Measurements from ENCODE around the gene PNMA1.
A peak's percentile ranks its signal among the peaks of the same experiment; 100 is the strongest.

PNMA1 gene

DNA sequence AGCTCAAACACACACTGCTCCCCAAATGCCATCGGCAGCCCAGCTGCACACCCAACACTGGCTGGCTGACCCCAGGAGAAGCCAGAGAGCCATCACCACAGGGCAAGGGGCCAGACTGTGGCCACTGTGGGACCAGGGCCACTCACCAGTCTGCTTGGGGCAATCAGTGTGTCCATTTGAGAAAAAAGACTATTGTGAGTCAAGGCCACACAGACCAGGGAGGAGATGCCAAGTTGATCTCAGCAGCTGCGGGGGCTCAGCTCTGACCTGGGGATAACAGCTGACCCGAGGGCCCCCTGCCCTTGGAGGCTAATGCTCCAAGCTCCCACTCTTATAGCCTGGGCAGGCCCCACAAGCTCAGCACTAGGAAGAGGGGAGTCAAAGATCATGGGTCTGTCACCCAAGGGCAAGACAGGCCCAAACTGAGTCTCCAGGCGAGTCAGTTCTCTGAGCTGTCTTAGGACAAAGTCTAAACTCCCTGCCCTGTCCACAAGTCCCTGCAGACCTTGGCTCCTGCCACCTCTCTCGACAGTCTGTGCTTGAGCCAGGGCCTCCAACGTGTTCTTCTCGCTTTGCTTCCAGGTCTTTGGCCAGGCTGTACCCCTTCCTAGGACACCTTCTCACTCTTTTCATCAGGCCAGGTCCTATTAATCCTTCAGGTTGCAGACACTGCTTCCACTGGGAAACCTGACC is 30.1 kb upstream of the PNMA1 start:
- no peak for DNase-seq (ENCODE audit: low spot score)
- TF ChIP-seq, protein P1, sequence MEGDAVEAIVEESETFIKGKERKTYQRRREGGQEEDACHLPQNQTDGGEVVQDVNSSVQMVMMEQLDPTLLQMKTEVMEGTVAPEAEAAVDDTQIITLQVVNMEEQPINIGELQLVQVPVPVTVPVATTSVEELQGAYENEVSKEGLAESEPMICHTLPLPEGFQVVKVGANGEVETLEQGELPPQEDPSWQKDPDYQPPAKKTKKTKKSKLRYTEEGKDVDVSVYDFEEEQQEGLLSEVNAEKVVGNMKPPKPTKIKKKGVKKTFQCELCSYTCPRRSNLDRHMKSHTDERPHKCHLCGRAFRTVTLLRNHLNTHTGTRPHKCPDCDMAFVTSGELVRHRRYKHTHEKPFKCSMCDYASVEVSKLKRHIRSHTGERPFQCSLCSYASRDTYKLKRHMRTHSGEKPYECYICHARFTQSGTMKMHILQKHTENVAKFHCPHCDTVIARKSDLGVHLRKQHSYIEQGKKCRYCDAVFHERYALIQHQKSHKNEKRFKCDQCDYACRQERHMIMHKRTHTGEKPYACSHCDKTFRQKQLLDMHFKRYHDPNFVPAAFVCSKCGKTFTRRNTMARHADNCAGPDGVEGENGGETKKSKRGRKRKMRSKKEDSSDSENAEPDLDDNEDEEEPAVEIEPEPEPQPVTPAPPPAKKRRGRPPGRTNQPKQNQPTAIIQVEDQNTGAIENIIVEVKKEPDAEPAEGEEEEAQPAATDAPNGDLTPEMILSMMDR (IDR thresholded peaks at IDR 0.05; ENCODE audit: extremely low read depth, missing control alignments), result no peak

DNA sequence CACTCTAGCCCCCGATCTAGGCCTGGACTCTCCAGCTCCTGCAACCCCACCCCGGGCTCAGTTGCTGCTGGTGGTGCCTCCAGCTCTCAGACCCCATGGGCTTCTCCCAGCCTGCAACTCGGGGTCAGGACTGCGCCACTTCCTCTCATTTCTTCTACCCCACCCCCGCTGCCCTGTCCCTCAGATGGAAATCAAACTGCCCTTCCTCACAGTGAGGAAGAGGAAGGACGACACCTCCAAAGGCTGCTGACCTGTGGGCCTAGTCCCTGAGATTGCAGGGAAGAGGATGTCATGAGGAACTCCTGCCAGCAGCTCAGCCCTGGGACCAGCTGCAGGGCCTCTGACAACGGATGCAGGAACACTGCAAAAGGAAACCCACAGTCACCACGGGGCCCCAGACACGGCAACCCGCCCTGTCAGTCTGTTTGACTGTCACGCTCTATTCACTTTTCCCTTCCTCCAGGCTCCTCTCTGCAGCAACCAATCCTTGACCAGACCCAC is 29.3 kb upstream of the PNMA1 start:
- TF ChIP-seq, protein P1 (IDR thresholded peaks at IDR 0.05; ENCODE audit: extremely low read depth, missing control alignments), result no peak
- DNase-seq (ENCODE audit: low spot score), result peak; percentile 58

DNA sequence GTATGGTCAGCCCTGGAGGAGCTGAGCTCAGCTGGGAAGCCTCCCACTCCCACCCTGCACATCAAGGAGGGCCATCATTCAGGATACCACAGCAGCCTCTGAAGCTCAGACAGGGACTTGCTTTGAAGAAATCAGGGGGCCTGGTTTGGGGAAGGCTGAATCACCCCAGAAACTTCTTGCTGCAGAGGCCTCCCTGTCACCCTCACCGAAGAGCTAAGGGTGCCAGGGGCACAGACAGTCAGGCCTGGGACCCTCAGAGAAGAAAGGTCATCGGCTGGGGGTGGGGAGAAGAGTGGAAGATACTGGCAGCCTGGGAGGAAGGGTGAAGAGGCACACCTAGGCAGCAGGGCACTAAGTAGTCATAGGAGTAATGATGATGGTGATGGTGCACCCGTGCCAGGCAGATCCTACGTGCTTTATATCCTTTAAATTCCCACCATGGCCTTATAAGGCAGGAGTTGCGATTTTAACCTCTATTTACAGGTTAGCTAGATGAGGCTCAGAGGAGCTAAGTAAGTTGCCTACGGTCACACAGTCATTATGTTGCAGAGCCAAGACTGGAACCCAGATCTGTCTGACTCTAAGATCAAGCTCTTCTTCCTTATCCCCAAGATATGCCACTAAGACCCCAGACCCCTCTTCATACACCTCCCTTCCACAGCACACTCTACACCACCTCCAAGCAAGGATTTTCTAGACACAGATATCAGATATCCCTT is 28.5 kb upstream of the PNMA1 start:
- TF ChIP-seq, protein P1 (IDR thresholded peaks at IDR 0.05; ENCODE audit: extremely low read depth, missing control alignments), result no peak
- no peak for DNase-seq (ENCODE audit: low spot score)

DNA sequence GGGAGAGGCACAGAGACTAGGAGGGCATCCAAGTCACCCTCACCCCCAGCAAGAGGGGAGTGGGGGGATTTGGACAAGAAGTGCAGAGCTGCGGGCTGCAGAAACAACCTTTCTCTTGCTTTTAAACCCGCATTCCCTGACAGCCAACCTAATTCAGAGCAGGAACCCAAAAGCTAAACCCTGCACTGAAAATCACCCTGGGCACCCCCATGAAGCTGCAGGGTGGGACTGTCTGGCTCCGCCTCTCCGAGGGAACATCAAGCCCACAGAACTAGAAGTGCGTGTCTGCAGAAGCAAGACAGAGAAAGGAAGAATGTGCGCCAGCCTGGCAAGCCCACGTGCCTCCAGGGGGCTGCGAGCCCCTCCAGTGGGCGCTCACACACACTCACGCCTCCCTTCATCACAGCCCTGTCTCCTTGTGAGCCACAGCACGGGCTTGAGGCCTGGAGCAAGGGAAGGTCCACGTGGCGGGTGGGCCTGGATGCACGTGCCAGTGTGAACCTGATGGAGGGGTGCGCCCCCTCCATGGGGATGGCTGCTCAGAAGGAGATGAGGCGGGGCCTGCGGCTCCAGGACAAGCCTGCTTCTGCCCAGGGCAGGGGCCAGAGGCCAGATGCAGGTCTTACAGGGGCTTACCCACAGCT is 27.8 kb upstream of the PNMA1 start:
- no peak for DNase-seq (ENCODE audit: low spot score)
- TF ChIP-seq, protein P1 (IDR thresholded peaks at IDR 0.05; ENCODE audit: extremely low read depth, missing control alignments), result no peak

DNA sequence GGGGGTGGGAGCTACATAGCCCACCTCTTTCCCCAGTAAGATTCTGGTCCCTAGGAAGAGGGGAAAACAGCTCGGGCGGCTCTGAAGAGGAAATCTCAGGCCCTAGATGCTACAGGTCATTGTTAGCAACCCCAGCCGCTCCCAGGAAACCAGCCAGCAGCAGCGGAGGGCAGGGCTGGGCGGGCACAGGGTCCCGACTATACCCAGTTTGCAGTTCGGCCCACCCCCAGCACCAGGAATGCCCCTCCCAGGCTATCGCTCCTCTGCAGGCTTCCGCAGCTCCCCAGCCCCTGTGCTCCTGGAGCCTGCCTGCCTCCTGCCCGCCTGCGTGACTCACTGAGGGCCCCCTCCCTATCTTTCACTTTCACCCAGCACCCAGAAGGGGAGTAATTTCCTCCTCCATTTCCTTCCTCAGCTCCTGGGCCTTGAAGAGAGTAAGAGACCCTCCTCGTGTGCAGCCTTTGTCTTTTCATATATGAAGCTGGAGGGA is 27.2 kb upstream of the PNMA1 start:
- peak; percentile 67 for DNase-seq (ENCODE audit: low spot score)
- TF ChIP-seq, protein P1 (IDR thresholded peaks at IDR 0.05; ENCODE audit: extremely low read depth, missing control alignments), result no peak

DNA sequence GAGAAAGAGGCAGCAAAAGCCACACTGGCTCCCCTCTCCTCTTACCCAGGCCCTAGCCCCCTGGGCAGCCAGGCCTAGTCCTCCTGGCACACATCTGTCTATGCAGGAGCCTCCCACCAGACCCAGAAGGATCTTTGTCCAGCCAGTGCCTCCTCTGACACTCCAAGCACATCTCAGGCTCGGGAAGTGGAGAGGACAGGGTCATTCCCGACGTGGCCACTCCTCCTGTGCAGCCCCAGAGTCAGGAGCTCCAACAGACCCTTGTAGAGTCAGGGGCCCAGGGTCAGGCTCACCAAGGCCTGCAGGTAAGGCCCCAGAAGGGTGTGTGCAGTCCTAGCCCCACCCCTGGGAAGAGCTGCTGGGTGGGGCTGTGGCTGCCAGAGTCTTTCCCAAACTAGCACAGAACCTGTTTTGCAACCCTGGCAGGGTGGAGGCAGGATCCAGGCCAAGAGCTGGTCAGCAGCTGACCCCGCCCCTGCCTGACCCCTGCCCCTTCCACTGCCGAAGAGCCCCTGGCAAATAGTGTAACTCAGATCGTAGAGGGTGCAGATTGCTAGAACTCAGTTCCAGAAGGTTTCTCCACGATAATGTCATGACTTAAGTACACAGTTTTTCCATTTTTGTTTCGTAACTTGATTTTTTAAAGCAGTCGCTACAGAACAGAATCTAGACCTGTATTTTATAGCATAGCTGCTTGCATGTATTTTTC is 26.6 kb upstream of the PNMA1 start:
- no peak for DNase-seq (ENCODE audit: low spot score)

More for the DNA sequence above, 26.6 kb upstream of the PNMA1 start:
- TF ChIP-seq, protein P1 (IDR thresholded peaks at IDR 0.05; ENCODE audit: extremely low read depth, missing control alignments), result no peak

Measured in GM20000 (cell line).